ENCODE data around the gene UBE2E3.

The UBE2E3 gene

GRCh38 chr2:180991820-180992219 is 11.4 kb downstream of the UBE2E3 start:
- no peak for DNase-seq (ENCODE audit: low spot score)
- no peak for TF ChIP-seq CTCF (IDR thresholded peaks at IDR 0.05; ENCODE audit: borderline replicate concordance, control extremely low read depth, extremely low read depth, insufficient read depth, missing control alignments)
- in situ Hi-C loops (cut with MboI; ENCODE audit: low sequenced_read_pairs, unreplicated experiment): no loop called here

GRCh38 chr2:180992994-180993393 is 12.6 kb downstream of the UBE2E3 start:
- in situ Hi-C loops (cut with MboI; ENCODE audit: low sequenced_read_pairs, unreplicated experiment): no loop called here
- no peak for DNase-seq (ENCODE audit: low spot score)
- peak; percentile 6 for TF ChIP-seq CTCF (IDR thresholded peaks at IDR 0.05; ENCODE audit: borderline replicate concordance, control extremely low read depth, extremely low read depth, insufficient read depth, missing control alignments)

DNA sequence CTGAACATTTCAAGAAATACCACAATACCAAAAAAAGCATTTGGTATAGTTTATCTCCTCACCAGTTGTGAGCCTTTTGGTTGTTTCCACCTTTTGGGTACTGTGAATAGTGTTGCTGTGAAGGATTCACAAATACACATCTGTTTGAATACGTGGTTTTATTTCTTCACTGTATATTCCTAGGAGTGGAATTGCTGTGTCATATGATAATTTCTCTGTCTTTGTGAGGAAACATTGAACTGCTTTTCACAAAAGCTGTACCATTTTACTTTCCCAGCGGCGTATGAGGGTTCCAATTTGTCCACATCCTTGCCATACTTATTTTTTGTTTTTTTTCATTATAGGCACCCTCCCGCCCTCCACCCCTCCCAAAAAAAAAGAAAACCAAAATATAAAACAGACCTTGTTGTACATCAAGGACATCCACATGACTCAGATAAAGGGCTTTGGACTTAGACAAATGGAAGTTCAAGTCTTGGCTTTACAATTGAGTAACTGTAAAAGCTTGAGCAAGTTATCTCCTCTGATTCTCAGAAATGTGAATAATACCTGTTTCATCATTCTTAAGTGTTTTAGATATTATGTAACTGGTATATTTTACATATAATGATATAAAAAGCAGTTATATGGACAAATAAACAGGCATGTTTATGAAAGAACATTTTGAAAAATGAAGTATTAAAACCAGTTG is 19.0 kb downstream of the UBE2E3 start:
- in situ Hi-C loops (cut with MboI; ENCODE audit: low sequenced_read_pairs, unreplicated experiment): no loop called here
- DNase-seq (ENCODE audit: low spot score): no peak
- no peak for TF ChIP-seq CTCF (IDR thresholded peaks at IDR 0.05; ENCODE audit: borderline replicate concordance, control extremely low read depth, extremely low read depth, insufficient read depth, missing control alignments)

DNA sequence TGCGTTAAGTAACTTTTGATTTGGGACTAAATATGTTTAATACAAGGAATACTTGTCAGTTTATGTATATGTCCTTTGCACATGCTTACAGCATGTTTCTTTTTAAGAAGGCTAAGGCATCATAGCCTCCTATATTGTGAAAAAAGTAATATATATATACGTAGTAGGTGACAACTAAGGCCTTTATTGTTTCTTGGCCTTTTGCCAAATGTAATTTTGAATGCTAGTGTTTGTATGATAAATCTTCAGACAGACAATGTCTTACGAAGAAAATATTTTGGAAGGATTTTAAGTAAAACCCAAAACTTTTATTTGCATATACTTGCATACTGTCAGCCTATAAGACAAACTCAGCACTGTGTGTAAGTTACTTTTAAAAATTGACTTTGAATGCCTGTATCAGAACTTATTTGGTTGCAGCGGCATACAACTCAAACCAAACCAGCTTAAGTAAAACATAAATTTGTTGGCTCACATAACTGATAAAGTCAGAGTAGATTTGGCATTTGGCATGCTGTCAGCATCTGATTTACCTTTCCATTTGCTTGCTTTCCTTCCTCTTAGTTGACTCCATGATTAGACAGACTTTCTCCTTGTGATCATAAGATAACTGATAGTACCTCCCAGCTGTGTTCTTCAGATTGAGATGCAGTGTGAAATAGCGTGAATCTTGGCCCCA is 24.4 kb downstream of the UBE2E3 start:
- no peak for DNase-seq (ENCODE audit: low spot score)
- no peak for TF ChIP-seq CTCF (IDR thresholded peaks at IDR 0.05; ENCODE audit: borderline replicate concordance, control extremely low read depth, extremely low read depth, insufficient read depth, missing control alignments)
- in situ Hi-C loops (cut with MboI; ENCODE audit: low sequenced_read_pairs, unreplicated experiment): no loop called here

- DNase-seq (ENCODE audit: low spot score): no peak
- in situ Hi-C loops (cut with MboI; ENCODE audit: low sequenced_read_pairs, unreplicated experiment): no loop called here
- no peak for TF ChIP-seq CTCF (IDR thresholded peaks at IDR 0.05; ENCODE audit: borderline replicate concordance, control extremely low read depth, extremely low read depth, insufficient read depth, missing control alignments)
Observed at GRCh38 chr2:181005326-181005655, 24.9 kb downstream of the UBE2E3 start.

DNA sequence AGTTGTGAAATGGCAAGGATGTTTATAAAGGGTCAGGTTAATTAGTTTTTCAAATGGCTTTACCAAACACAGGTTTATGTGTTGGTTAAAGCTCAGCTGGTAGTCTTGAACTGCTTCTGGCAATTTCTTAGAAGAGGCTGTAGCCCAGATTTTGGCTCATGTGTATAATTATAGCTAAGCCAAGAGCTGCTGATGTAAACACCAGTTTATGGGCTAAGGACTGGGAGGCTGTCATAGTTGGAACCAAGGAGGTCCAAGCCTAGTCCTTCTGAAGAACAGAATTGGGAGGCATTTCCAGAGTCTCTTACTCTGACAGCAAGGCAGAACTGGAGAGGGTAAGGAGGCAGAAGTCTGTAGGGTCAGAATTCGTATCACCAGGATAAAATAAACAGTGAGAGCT is 25.4 kb downstream of the UBE2E3 start:
- DNase-seq (ENCODE audit: low spot score): no peak
- TF ChIP-seq CTCF (IDR thresholded peaks at IDR 0.05; ENCODE audit: borderline replicate concordance, control extremely low read depth, extremely low read depth, insufficient read depth, missing control alignments): no peak
- in situ Hi-C loops (cut with MboI; ENCODE audit: low sequenced_read_pairs, unreplicated experiment): no loop called here
